ENCODE data around the gene BTBD18.

Gene BTBD18

DNA sequence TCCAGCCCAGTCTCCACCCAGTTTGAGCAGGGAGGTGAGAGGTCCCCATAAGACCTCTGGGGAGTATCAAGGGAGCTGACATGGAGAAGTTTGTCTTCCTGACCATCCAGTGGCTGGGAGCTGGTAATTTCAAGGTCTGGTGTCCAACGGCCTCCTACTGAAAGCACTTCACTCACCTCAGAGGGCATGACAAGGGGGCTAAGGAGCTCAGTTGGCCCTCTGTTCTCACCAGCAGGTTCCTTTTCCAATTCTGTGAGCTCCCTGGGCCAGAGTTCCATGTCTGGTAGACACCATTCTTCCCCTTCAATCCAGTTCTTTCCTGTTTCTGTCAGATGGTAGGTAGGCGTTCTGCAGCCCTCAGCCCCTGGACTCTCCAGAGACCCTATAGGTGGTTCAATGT, 7.3 kb downstream of the BTBD18 start:
- in situ Hi-C loops (cut with HindIII; ENCODE audit: low sequenced_read_pairs): no loop called here

DNA sequence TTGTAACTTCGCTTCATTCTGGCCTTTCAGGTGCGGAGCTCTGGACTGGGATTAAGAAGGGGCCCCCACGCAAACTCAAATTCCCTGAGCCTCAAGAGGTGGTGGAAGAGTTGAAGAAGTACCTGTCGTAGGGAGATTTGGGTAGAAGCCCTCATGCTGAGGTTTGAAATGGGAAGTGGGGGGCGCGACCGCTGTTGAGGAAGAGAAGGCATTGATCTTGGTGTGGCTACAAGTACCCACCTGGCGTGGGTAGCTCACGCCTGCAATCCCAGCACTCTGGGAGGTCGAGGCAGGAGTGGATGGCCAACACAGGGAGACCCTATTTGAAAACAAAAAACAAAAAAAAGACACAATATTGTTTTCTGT, 9.5 kb downstream of the BTBD18 start:
- in situ Hi-C loops (cut with HindIII; ENCODE audit: low sequenced_read_pairs): no loop called here
- H3K4me3 ChIP-seq (ENCODE audit: low read depth, low read length): peak overlapping the region; percentile 80
- DNase-seq (ENCODE audit: low read depth): no peak
- TF ChIP-seq, protein P1, sequence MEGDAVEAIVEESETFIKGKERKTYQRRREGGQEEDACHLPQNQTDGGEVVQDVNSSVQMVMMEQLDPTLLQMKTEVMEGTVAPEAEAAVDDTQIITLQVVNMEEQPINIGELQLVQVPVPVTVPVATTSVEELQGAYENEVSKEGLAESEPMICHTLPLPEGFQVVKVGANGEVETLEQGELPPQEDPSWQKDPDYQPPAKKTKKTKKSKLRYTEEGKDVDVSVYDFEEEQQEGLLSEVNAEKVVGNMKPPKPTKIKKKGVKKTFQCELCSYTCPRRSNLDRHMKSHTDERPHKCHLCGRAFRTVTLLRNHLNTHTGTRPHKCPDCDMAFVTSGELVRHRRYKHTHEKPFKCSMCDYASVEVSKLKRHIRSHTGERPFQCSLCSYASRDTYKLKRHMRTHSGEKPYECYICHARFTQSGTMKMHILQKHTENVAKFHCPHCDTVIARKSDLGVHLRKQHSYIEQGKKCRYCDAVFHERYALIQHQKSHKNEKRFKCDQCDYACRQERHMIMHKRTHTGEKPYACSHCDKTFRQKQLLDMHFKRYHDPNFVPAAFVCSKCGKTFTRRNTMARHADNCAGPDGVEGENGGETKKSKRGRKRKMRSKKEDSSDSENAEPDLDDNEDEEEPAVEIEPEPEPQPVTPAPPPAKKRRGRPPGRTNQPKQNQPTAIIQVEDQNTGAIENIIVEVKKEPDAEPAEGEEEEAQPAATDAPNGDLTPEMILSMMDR (IDR thresholded peaks at IDR 0.05; ENCODE audit: low read depth, low read length, missing control alignments): no peak

More for the DNA sequence above, 7.3 kb downstream of the BTBD18 start:
- TF ChIP-seq, protein P1 (IDR thresholded peaks at IDR 0.05; ENCODE audit: low read depth, low read length, missing control alignments): no peak
- no peak for DNase-seq (ENCODE audit: low read depth)
- H3K4me3 ChIP-seq (ENCODE audit: low read depth, low read length): no peak overlapping the region

DNA sequence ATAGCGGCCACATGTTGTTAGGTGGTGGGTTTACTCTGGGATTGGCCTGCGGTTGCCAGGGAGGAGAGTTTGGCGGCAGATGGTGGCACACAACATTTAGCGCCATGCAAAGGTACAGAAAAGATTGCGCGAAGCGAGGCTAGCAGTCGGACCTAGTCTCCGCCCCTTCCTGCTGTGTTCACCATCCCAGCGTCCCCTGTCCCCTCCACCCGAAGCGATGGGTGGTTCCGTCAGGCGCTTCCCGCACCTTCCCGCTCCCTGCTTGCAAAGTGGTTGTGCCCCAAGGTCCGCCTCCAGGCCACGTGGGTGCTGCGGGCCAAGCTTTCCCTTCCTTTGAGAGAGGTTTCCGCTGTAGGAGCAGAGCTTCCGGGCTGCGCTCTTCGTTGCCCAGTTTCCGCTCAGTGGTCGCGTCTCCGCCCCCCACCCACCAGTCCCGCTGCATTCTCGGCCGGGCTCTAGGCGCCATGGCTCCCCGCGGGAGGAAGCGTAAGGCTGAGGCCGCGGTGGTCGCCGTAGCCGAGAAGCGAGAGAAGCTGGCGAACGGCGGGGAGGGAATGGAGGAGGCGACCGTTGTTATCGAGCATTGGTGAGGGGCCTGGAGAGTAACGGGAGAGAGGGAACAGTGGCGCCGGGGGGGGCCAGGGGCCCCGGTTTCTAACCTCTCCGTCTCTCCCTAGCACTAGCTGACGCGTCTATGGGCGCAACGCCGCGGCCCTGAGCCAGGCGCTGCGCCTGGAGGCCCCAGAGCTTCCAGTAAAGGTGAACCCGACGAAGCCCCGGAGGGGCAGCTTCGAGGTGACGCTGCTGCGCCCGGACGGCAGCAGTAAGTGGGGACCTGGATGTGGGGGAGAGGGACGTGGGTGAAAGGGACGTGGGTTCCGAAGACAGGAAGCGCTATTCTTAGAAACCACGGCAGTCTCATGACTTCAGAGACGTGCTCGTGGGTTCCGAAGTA, 10.2 kb downstream of the BTBD18 start, which contains the start of gene SELENOH:
Gene SELENOH, plus strand, starts transcription at position 360 of the 955 bp plus-strand sequence. Its CDS starts 105 bp downstream, at position 465.
- H3K4me3 ChIP-seq (ENCODE audit: low read depth, low read length): peak within 1 kb of the TSS; percentile 80
- peak; percentile 93 for DNase-seq (ENCODE audit: low read depth)
- TF ChIP-seq, protein P1 (IDR thresholded peaks at IDR 0.05; ENCODE audit: low read depth, low read length, missing control alignments): no peak
- in situ Hi-C loops (cut with HindIII; ENCODE audit: low sequenced_read_pairs): no loop called here

DNA sequence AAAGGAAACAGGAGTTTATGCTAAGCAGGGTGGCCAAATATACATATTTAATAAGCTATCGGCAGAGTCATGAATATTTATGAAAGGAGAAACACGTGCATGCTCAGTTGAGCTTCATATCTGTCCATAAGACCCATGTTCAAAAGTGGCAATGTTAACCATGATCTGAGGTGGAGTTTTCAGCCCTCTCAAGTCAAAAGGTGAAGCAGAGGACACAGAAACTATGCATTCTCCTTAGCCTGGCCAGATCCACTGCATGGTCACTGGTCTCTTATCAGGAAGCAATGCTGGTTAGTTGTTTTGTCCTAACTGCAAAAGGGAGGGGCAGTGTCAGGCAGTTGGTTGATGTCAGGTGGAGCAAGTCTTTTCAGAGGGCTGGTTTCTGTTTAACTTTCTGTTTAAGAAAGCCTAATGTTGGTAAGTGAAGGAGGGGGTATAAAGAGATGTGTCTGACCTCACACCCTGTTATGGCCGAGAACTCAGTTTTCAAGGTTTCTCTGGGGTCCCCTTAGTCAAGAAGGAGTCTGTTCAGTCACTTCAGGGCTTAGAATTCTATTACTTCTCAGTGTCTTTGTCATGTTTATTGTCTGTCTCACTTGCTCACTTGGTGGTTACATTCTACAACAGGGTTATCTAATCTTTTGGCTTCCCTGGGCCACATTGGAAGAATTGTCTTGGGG, 15.9 kb downstream of the BTBD18 start:
- TF ChIP-seq, protein P1 (IDR thresholded peaks at IDR 0.05; ENCODE audit: low read depth, low read length, missing control alignments): no peak
- in situ Hi-C loops (cut with HindIII; ENCODE audit: low sequenced_read_pairs): no loop called here
- no peak for DNase-seq (ENCODE audit: low read depth)
- no peak overlapping the region for H3K4me3 ChIP-seq (ENCODE audit: low read depth, low read length)

DNA sequence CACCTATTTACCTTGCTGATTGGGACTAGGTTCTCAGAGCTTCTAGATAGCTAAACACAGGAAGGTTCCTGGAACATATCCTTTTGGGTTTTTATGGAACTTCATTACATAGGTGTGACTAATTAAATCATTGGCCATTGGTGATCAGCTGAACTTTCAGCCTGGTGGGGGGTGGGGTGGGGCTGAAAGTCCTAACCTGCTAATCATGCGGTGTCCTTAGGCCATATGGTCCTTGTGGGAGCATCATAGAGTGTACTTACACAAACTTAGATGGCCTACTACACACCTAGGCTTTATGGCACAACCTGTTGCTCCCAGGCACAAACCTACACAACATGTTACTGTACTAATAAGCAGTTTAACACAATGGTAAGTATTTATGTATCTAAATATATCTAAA, 19.0 kb downstream of the BTBD18 start:
- in situ Hi-C loops (cut with HindIII; ENCODE audit: low sequenced_read_pairs): no loop called here
- no peak overlapping the region for H3K4me3 ChIP-seq (ENCODE audit: low read depth, low read length)

DNA sequence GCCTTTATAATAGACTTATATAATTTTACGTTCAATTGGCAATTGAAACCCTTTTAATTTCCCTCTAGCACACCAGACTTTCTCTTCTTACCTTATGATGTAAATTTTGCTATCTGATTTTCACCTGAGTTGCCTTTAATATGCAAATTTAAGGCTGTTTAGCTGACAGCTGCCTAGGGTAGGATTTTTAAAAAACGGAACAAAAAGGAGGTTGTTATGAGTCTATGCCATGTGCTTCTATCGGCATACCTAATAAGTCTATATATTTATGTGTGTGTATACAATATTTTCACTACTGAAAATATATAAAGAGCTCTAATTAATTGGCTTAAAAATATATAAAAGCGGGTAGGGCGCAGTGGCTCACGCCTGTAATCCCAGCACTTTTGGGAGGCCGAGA, 22.1 kb downstream of the BTBD18 start:
- TF ChIP-seq, protein P1 (IDR thresholded peaks at IDR 0.05; ENCODE audit: low read depth, low read length, missing control alignments): no peak
- in situ Hi-C loops (cut with HindIII; ENCODE audit: low sequenced_read_pairs): no loop called here
- DNase-seq (ENCODE audit: low read depth): no peak
- H3K4me3 ChIP-seq (ENCODE audit: low read depth, low read length): no peak overlapping the region

More for the DNA sequence above, 19.0 kb downstream of the BTBD18 start:
- TF ChIP-seq, protein P1 (IDR thresholded peaks at IDR 0.05; ENCODE audit: low read depth, low read length, missing control alignments): no peak
- no peak for DNase-seq (ENCODE audit: low read depth)
